ENCODE measurements around the gene CELSR1. TPM values are rescaled to one million over a fixed set of nuclear protein-coding genes. Genes with fewer than 3 reads are reported as not detected.

The CELSR1 gene
- polyA plus RNA-seq, 1 experiment, result 0.14 TPM

GRCh38 chr22:46574993-46575910, 37.8 kb upstream of the CELSR1 start:
- peaks cover 12% of the 10 kb centered on the region for H3K27me3 ChIP-seq (ENCODE audit: control insufficient read depth, insufficient read depth, low read length)
- H3K4me3 ChIP-seq (ENCODE audit: low read depth, low read length), result no peak overlapping the region
- ChIA-PET CTCF (interaction anchor here (1.4 kb wide), 1 partner anchor 12 kb away, joined by 9 read pairs; no protein-coding TSS in a partner anchor), POLR2A (no interaction called here)
- no peak for DNase-seq (ENCODE audit: low read depth, low spot score)
- peaks cover 19% of the 10 kb centered on the region for H3K9me3 ChIP-seq (ENCODE audit: control insufficient read depth, insufficient read depth, low read length)
- TF ChIP-seq, protein P1, sequence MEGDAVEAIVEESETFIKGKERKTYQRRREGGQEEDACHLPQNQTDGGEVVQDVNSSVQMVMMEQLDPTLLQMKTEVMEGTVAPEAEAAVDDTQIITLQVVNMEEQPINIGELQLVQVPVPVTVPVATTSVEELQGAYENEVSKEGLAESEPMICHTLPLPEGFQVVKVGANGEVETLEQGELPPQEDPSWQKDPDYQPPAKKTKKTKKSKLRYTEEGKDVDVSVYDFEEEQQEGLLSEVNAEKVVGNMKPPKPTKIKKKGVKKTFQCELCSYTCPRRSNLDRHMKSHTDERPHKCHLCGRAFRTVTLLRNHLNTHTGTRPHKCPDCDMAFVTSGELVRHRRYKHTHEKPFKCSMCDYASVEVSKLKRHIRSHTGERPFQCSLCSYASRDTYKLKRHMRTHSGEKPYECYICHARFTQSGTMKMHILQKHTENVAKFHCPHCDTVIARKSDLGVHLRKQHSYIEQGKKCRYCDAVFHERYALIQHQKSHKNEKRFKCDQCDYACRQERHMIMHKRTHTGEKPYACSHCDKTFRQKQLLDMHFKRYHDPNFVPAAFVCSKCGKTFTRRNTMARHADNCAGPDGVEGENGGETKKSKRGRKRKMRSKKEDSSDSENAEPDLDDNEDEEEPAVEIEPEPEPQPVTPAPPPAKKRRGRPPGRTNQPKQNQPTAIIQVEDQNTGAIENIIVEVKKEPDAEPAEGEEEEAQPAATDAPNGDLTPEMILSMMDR (IDR thresholded peaks at IDR 0.05; ENCODE audit: low read depth, low read length), result no peak
- no peak overlapping the region for H3K27ac ChIP-seq (ENCODE audit: low read depth, low read length)

GRCh38 chr22:46574438-46574992, 37.1 kb upstream of the CELSR1 start:
- ChIA-PET CTCF (no interaction called here), POLR2A (no interaction called here)
- Histone ChIP-seq H3K27me3 (ENCODE audit: control insufficient read depth, insufficient read depth, low read length) (peaks cover 12% of the 10 kb centered on the region), H3K4me3 (ENCODE audit: low read depth, low read length) (no peak overlapping the region), H3K27ac (ENCODE audit: low read depth, low read length) (no peak overlapping the region), H3K9me3 (ENCODE audit: control insufficient read depth, insufficient read depth, low read length) (peaks cover 19% of the 10 kb centered on the region)
- TF ChIP-seq, protein P1 (IDR thresholded peaks at IDR 0.05; ENCODE audit: low read depth, low read length), result no peak
- no peak for DNase-seq (ENCODE audit: low read depth, low spot score)

- TF ChIP-seq, protein P1 (IDR thresholded peaks at IDR 0.05; ENCODE audit: low read depth, low read length), result no peak
- Histone ChIP-seq H3K4me3 (ENCODE audit: low read depth, low read length) (no peak overlapping the region), H3K27me3 (ENCODE audit: control insufficient read depth, insufficient read depth, low read length) (peaks cover 12% of the 10 kb centered on the region), H3K27ac (ENCODE audit: low read depth, low read length) (no peak overlapping the region), H3K9me3 (ENCODE audit: control insufficient read depth, insufficient read depth, low read length) (peaks cover 19% of the 10 kb centered on the region)
- DNase-seq (ENCODE audit: low read depth, low spot score), result no peak
- ChIA-PET POLR2A (no interaction called here), CTCF (no interaction called here)
These were observed 36.5 kb upstream of the CELSR1 start for GRCh38 chr22:46573781-46574437.

DNA sequence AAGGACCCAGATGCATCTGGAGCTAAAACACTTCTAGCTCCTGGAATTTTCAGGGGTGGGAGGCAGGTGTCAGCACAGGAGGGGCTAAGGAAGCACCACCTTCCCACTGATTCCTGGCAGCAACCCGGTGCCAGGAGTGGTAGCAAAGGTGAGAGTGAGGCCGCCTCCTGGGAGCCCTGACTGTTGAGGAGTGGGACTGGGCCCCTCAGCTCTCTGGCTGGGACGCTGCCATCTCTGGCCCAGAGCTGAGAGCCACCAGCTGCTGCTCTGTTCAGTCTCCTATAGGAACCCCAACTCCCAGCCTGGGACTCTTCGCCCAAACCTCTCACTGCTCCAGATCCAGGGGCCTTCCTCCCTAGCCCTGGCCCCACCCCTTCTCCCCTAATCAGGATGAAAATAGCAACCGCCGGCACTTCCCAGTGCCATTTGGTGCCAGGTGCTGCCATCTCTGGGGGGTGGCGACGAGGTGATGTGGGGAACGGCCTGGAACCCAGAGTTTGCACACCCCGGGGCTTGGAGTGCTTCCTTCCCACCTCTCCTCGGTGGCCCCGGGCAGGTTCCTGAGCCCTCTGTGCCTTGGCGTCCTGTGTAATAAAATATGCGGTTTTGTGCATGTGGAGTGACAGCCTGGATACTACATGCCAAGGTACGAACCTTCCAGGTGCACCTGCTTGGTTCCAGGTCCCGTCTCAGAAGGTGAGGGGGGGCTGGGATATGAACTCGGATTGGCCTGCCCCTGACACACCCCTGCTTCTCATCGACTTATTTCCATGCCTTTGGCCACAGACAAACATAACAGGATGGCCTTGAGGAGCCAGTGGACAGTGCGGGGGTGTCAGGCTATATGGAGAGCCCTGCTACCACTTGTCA, 35.7 kb upstream of the CELSR1 start:
- ChIA-PET CTCF (no interaction called here), POLR2A (no interaction called here)
- Histone ChIP-seq H3K27ac (ENCODE audit: low read depth, low read length) (no peak overlapping the region), H3K9me3 (ENCODE audit: control insufficient read depth, insufficient read depth, low read length) (peaks cover 19% of the 10 kb centered on the region), H3K4me3 (ENCODE audit: low read depth, low read length) (no peak overlapping the region), H3K27me3 (ENCODE audit: control insufficient read depth, insufficient read depth, low read length) (peaks cover 12% of the 10 kb centered on the region)
- DNase-seq (ENCODE audit: low read depth, low spot score), result no peak
- TF ChIP-seq, protein P1 (IDR thresholded peaks at IDR 0.05; ENCODE audit: low read depth, low read length), result no peak

Measured in AG04450 (cell line).